Pulmonary artery endothelial cell (primary cell): Measurements from ENCODE around the gene MYZAP. TPM values are rescaled to one million over a fixed set of nuclear protein-coding genes. Genes with fewer than 3 reads are reported as not detected.

Experiments
- DNase-seq: peaks from one replicate; pipeline ENCODE4 v3.0.0-alpha.2; 2011; ENCODE audit warnings: low read depth, low spot score
- total RNA-seq: library from RNA; depleted of rRNA; stranded (reverse); fragments of >200 nt; gene quantifications from 2 replicates; pipeline ENCODE4 v1.2.3, GENCODE V29; 2014

MYZAP gene
- total RNA-seq, 1 donor from 2014 or later, result 7.4 TPM

DNA sequence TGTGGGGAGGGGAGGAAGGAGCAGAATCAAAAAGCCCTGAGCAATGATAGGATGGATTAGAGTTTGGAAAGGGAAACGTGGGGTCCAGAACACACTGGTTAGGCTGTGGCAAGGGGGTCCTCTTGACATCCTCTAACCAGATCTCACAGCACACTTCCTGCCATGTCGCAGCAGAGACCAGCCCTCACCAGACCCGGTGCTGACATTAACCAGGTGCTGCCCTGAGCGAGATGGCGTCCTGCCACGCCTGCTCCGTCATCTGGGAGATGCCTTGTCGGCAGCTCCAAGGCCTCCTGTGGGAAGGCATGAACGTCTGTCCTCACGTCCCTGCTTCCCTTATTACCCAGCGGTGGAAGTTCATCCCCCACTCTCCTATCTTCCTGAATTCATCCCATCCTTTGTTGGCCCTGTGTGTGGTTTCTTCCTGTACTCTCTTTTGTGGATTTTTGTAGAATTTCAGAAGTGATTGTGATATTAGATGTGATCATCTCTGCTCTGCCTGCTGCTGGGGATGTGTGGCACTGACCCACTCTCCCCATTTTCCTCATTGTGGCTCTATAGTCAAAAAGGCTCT is 29.4 kb upstream of the MYZAP start:
- DNase-seq, result no peak

DNA sequence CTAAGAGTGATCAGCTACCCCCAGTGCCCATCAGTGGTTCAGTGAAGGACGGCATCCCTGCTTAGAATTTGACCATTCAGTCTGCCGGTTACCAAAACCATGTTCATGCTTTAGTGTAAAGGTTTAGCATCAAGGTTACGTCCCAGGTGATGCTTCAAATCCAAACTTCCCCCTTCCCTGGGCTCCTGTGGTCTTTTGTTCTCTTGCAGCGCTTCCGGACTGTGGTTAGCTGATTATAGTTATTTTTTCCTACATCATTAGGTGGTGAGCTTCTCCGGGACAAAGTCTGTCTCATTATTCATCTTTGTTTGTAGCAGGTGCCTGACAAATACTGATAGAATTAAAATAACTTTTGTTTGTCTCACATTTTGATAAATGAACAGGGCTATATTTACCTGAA is 28.3 kb upstream of the MYZAP start:
- DNase-seq, result no peak

DNA sequence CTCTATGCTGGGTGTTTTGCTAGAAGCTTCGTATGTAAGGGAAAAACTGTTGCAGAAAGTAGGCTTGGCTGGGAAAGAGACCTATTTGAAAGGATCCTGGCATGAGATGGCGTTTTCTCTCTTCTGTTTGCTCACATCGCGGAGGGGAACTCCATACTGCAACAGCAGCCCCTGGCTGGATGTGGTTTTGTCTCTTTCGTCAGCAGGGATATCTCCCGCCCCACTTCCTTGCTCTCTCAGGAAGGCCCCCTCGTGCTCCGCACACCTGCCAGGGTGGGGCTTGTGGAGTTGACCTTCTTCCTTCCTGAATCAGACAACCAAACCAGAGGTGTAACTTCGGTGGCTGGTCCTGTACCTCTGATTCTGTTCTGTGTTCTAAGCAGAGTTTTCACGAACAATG is 26.4 kb upstream of the MYZAP start:
- DNase-seq, result no peak

DNA sequence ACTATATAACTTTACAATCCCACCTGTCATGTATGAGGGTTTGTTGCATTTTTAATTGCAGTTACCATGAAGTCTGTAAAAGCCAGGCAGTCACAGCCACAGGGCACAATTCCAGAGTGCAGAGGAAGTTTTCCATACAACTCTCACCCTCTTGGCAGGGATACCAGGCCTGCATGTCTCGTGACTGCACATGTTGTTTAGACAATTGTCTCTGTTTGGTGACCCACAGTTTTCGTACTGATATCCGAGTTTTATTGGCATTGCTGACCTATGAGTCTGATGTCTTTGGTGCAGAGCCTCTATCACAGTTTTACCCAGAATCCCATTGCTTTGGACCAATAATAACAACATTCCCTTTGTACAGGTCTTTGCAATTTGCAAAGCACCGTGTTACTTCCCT is 24.9 kb upstream of the MYZAP start:
- no peak for DNase-seq

DNA sequence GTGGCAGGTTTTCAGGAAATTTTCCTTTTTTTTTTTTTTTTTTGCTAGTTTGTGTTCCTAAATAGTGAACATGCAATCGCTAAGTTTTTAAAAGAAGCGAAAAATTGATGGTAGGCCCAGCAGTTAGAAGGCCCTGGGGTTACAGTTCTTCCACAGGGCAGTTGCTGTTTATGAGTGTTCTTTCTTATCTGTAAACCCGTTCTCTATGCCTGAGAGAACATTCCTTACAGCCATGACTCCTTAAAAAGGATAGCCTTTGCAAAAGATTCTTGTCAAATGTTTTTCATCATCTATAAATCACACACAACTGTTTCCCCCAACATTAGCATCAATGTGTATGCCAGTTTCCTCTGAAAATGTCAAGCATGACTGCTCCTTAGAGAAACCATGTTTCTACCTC is 23.8 kb upstream of the MYZAP start:
- no peak for DNase-seq

DNA sequence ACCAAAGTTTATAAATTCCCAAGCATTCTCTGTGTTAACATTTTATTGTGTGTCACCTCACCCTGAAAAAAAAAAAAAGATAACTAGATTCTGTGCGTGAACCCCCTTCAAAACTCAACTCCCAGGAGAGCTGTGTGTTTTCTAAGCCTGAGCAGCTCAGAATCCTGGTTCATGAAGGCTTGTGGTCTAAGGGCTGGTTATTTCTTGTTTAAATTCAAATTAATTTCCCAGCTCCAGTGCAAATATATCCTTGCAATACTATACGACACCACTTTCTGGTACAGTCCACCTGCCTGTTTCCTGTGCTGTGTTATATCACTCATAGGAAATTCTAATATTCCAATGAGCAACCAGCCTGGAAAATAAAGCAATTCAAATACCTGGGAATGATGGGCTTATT is 23.4 kb upstream of the MYZAP start:
- no peak for DNase-seq

DNA sequence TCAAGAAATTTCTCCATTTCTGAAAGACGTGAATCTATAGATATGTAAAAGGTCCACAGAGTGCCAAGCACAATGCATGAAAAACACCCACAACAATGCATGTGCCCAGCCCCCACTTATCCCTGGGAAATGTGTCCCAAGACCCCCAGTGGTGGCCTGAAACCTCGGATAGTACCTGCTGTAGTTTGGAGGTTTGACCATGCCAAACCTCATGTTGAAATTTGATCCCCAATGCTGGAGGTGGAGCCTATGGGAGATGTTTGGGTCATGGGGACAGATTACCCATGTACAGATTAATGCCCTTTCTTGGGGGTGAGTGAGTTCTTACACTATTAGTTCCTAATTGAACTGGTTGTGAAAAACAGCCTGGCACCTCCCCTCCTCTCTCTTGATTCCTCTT is 21.4 kb upstream of the MYZAP start:
- DNase-seq, result no peak

DNA sequence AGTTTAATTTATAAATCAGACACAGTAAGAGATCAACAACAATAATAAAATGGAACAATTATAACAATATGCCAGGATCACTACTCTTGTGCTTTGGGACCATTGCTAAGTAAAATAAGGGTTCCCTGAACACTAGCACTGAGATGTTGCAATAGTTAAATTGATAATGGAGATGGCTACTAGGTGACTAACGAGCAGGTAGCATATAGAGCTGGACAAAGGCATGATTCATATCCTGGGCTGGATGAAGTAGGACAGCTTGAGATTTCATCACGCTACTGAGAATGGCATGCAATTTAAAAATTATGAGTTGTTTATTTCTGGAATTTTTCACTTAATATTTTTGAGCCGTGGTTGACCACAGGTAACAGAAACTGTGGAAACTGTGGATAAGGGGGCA is 20.7 kb upstream of the MYZAP start:
- DNase-seq, result no peak

DNA sequence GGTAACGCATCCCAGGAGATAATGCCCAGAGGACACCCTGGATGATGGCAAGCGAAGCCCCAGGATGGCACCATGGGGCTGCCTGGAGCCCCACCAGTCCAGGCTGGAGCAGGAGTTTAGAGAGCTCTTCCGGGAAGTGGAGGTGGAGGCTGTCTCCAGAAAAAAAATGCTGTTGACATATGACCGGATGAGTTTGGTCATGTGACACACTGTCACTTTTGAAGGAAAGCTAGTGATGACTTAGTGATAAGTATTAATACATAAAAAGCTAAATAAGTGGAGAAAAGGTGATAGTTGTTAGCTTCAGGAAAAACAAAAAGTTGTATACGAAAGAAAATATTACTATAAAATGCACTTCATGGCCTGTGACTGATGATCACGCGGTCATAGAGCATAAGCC is 20.0 kb upstream of the MYZAP start:
- no peak for DNase-seq

DNA sequence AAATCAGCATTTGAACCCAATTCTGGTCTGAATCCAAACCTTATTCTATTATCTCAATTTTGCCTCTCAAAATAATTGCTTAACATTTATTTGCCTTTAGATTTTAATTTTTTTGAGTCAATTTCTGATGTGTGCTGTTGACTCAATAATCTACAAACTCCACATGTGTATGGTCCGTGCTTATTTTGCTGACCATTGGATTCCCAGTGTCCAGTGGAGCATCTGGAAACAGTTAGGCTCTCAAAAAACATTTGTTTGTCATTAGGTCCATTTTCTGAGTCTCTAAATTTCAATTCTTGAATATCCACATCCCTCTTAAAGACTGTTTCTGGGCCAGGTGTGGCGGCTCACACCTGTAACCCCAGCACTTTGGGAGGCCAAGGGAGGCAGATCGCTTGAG is 19.2 kb upstream of the MYZAP start:
- no peak for DNase-seq

DNA sequence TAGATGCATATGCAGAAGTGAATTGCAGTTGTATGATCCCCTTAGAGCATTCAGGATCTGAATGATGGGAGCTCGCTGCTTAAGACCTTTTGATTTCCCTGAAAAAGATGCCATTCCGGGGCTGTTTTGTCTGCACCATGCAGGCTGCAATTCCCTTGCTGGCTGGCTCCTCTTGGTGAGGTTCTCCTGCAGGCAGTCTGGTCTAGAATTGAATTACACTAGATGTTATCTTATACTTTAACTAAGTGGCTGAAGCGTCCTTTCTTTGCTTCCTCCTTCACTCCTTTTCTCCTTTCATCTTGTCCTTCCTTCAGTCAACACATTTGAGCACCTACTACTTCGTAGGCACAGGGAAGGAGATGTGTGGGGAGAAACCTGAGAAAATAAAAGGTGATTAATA is 18.6 kb upstream of the MYZAP start:
- no peak for DNase-seq

DNA sequence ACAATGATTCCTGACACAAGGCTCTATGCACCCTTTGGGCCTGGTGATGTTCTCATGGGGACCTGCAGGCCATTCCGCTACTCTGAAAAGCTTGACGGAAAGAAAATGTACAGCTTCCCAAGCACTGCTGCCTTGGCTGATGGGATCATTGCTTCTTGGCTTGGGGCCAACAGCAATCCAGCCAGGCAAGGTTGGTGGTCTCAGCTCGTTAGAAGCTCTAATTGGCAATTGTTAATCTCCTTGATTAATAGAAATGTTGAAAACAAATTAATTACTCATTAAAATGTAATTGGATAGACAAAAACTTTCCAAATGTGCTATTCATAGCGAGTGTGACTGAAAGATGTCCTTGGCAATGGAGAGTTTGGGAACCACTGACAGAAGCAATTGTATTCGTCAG is 16.3 kb upstream of the MYZAP start:
- no peak for DNase-seq

DNA sequence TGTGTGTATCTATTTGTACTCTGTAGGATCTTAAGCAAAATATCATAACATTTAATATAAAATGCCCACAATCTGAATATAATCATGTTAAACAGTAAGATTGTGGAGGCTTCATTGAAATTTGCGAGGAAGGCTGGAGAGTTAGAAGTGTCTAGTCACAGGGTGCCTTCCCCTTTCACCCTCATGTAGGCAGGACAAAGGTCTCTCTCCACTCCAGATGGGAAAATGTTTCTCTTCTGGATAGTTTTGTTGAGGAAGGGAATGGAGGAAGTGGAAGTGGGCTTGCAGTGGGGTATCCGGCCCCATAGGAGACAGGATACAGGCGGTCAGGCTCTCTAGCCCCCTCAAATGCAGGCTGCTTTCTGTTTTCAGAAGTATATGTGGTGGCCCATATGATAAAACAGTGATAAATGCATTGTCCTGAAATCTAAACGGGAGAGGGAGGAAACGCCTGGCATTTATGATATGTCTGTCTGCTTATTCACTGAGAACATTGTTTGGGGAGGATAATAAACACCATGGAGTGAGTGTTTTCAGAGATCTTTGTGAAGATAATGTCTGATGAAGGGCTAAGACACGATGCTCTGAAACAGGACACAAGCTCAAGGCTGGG is 13.3 kb upstream of the MYZAP start:
- peak; percentile 84 for DNase-seq

DNA sequence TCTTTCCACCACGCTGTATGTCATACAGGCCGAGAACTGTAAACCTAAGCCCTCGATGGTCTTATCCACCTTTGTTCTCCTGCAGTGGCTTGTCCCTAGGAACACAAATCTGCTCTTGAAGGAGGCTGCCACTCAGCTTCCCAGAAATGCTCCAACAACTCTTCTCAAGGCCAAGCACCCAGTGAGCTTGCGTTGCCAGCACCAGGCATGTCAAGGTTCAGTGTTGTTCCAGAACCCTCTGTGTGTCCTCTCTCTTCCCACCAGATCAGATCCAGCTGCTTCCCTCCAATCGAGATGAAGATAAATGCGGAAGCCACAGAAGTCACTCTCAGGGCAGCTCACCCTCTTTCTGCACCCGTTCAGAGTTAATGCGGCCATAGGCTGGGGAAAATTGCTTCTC is 11.3 kb upstream of the MYZAP start:
- DNase-seq, result no peak

DNA sequence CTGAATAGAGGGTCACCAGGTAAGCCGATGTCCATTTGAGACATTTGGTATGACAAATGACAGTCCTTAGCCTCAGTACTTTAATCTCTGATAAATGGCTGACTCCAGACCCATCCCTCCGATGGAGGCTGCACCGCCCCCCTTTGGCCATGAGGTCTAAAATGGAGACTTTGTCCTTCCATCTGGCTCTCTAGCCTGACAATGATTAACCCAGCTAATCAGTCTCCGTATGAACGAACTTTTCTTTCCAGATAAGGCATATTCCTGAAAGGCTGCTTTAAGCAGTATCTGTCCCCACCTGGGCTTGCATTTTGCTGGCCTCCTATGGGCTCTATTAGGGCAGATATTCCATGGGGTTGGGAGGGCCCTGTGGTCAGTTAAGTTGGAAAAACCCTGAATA is 10.8 kb upstream of the MYZAP start:
- no peak for DNase-seq

DNA sequence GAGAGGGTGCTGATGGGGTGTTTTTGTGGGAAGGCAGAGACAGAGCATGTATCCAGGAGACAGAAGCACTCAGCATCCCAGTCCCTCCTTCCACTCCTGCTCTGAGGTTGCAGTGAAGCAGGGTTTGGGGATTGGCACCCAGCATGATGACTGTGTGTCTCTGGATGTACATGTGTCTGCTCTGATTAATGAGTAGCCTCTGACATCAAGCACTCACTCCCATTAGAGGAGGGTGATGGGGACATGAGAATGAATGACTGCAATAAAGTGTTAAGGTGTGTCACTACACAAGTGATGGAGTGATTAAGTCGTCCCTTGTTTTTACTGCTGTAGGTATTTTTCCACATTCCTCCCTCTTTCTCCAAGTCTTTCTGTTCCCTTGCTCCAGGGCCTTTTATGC is 9.6 kb upstream of the MYZAP start:
- no peak for DNase-seq

DNA sequence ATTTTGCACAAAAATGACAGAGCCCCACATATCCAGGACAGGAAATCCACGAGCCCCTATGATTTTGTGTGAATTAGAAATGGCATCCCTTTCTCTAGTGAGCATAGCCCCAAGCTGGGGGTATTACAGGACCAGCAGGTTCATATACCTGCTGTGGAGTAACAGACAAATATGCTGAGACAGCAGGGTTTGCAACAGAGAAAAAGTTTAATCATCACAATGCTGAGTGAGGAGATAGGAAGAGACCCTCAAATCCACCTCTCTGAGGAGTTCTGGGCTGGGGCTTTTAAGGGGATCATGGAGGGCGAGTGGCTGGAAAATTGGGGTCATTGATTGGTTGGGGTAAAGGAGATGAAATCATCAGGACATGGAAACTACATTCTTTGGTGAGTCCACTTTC is 8.4 kb upstream of the MYZAP start:
- DNase-seq, result no peak

DNA sequence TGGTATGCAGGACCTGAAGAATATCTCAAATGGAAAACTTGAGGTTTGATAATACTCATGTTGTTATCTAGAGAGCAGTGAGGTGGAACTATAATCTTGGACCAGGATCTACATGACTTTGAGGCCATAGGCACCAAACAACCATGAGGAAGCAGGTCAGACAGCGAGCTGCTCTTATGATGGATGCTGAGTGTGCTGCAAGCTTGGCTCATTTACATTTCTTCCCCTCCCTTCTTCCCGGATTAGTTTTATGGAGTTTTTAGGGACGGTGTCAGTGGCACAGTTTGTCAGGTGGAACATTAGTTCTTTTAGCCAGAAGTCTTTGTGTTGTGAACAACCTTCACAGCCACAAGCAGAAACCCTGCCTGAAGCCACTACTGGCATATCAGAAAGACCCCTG is 8.0 kb upstream of the MYZAP start:
- no peak for DNase-seq

DNA sequence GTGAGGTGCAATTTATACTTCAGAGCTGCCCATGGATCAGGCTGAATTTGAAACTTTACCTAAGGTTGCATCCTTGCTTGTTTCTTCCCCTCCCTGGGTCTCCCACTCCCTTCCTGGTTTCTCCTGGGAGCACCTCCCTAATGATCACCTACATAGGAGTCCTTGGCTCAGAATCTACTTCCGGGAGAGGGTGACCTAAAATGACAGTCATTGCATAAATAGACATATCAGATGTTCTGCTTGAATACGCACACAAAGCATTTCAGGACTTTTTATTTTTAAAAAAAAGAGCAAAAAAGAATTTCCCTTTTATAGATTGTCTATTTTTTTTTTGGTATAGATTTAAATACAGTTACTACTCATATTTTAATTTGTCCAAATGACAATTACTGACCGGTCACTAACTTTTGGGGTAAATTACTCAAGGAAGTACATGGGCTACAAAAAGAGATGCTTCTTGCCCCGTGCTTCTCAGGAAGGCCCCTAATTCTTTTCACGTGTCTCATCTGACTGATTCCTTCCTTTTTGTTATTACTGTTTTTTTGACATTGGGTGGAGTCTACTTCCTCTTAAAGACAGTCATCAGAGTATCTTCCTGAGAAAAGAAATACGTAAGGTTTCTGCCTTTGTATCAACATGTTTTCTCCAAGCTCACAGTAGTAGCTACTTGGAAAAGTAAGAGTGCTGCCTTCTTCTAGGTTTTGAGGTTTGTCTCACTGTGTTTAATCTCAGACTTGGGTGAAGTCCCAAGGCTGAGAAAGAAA is 4.9 kb upstream of the MYZAP start:
- DNase-seq, result no peak

DNA sequence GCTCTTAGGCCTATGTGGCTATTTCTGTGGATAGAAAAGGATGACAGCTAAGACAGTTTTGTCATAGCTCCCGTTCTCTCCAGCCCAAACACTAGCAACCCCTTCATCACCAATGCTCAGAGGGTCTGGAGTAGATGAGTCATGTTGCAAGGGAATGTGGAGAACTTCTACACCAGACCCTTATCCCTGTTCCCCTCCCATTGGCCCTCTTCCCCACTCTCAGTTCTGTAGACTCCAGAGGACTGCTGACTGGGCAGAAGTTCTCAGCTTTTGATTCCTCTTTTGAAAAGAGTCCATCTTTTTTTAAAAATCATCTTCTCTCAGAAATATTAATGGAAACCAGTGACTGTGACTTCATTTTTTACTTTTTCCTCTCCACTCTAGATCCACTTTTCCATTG is 2.4 kb upstream of the MYZAP start:
- no peak for DNase-seq

DNA sequence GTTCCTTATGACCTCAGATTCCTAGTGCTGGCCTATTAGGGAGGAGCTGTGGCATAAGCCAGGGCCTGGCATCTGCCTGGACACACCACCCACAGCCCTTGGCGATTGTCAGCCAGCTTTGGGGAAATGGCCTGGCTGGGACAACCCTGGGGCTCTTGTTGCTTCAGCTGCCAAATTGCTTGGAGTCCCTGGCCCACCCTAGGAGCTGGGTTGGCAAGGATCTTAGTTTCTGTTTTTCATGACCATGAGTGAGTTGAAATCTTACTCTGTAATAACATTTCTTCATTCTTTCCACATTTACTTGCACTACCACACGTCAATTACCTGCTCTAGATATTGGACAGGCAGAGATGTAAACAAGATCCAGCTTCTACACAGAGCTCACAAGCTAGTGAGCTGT is 1.9 kb upstream of the MYZAP start:
- DNase-seq, result no peak

DNA sequence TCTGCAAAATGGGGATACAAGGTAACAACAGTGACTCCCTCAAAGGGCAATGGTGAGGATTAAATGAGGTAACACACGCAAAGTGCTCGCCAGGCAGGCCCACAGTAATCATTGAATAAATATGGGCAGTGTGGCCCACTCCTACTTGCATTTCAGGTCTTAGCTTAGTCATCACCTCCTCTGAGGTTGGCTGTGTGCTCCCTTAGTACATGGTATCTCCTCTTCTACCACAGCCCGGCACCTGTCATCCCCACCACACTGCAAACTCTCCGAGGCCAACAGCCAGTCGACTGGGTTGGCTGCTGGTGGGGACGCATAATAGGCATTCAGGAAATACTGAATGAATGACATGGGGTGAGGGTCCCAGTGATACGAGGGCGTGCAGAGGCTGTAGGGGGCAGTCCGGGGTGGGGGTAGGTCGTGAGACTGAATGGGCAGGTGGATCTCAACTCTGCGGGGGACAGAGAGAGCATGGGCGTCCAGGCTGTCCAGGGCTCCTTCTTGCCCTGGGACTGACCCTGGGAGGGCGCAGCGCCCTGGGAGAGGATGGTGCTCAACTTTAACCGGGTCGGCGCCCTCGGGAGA is 375 bp upstream of the MYZAP start:
- DNase-seq, result no peak

DNA sequence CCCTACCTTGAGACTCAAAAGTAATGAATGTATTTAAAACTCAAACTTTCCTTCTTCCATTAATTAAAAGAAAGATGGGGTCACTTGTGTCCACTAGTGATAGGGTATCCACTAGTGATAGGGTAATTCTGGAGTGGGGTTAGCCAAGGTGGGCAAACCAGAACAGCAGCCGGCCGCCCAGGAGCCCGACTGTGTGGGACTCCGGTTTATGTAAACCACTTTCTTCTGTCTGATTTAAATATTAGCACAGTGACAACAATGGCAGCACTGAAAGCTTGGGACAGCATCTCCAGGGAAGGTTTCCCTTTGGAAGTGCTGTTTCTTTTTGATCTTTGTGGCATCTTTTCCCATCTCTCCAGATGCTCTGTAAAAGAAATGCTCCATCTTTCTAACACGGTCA is 722 bp downstream of the MYZAP start:
- no peak for DNase-seq
